T-helper 22 cell (primary cell): ENCODE results near the gene GSTCD.
"Not testable (repeated sequence)": the region's sequence is repeated elsewhere in the genome, so short reads cannot be mapped to it uniquely, and the experiment has no call there.

ENCODE experiments used
- DNase-seq: peaks from one replicate; pipeline ENCODE4 v3.0.0-alpha.2; 2020; ENCODE audit warnings: low read depth

The GSTCD gene, protein sequence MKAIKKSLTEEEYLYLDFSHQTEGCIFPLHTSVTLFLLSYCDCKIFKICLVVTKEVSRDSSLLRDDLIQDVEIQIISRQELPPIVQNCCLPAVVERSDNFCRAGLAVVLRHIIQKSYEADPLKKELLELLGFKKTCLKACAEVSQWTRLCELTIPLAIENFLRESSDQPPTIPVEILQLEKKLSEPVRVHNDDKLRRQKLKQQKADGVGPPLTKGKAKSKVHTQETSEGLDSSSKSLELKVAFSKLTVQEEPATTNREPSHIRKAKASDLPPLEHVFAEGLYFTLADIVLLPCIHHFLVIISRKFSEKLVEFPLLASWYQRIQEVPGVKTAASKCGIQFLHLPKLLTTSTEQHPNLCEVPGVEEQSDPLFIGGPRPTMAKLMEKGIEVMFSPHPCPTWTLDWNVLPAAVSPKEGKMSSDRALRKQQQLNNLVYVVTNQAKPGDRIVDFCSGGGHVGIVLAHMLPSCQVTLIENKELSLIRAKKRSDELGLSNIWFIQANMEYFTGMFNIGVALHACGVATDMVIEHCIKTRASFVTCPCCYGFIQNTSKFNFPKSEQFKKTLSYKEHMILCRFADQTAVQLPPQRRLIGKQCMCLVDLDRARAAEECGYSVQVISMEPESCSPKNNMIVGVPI

DNA sequence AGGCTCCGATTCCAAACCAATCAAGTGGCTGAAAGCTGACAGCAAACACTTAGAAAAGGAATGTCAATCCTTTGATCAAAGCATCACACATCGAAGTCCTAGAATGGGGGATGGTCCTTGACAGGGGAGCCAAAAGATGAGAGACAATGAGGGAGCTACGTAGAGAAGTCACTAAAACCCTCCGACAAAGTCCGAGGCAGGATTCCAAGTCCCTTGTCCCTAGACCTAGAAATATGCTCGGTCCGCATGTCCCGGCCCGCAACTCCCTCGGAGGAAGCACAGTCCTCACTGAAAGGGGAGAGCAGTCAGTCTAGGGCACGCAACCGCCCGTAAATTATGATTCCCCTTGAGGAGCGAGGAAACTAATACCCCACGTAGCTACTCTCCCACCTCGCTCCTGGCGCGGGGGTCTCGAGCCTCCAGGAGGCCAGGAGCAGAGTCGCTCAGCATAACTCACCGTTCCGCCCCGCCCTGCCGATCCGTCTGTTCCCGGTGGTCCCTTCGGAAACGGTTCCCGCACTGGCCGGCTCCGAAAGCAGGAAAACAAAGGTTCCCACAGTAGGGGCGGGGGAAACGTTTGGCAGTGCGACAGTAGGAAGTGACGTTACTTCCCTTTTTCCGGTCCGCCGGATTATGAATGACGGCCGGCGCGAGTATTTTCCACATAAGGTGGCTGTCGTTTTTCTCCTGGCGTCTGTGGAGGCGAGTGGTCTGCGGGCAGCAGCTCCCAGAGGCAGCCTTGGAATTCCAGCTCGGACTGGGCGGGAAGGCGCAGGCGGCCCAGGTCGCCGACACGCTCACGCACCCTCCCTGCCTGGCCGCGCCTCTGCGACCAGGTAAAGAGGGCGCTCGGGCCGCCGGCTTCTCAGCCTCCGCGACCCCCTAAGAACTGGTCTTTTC, at the start of gene GSTCD, which contains the start of gene INTS12:
Gene GSTCD (plus strand): TSS at position 604 of the 900 bp plus-strand sequence. CDS start 8,830 bp downstream, outside the sequence.
Gene INTS12 (minus strand): TSS at position 509 of the 900 bp plus-strand sequence. CDS start 8,684 bp downstream, outside the sequence.
- DNase-seq = peak; percentile 74

DNA sequence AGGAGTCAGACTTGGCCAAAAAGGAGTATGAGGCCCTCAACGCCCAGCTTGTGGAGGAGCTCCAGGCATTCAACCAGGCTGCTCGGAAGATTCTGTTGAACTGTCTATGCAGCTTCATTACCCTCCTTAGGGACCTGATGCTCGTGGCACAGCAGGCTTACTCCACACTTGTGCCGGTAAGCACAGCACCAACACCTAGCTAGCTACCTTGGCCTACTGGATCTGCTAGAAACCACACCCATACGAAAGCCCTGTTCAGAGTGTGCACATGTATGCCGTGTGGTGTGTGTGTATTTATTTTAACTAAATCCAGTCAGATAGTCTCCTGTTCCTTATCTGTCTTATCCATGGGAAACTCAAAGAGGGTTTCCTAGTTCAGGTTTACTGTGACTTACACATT, 49.4 kb upstream of the GSTCD start:
- no peak for DNase-seq

DNA sequence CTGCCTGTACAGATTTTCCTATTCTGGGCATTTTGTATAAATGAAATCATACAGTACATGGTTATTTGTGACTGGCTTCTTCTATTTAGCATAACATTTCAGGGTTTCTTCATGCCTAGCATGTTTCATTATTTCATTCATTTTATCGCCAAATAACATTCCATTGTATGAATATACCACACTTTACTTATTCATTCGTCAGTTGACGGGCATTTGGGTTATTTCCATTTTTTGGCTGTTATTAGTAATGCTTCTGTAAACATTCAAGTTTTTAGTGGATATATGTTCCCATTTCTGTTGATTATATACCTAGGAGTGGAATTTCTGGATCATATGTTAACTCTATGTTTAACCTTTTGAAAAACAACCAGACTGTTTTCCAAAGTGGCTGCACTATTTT, 47.6 kb upstream of the GSTCD start:
- no peak for DNase-seq

DNA sequence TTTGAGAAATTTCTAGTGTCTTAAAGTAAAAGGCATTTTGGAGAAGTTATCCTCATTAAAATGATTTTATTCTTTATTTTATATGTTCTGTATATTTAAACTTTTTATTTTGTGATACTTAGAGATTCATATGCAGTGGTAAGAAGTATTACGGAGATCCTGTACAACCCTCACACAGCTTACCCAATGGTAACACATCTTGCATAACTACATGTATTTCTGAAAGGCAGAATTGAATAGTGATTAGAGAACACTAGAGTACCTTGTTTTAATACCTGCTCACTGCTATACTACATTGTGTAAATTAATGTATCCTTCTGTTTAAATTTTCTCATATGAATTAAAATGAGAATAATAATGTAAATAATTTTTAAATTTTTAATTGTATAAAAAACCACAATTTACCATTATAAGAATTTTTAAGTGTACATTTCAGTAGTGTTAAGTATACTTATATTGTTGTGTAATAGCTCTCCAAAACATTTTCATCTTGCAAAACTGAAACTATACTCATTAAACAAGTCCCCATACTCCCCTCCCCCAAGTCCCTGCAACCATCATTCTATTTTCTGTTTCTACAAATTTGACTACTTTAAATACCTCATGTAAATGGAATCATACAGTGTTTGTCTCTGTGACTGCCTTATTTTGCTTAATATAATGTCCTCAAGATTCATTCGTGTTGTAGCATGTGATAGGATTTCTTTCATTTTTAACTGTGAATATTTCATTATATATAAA, 45.5 kb upstream of the GSTCD start:
- no peak for DNase-seq

DNA sequence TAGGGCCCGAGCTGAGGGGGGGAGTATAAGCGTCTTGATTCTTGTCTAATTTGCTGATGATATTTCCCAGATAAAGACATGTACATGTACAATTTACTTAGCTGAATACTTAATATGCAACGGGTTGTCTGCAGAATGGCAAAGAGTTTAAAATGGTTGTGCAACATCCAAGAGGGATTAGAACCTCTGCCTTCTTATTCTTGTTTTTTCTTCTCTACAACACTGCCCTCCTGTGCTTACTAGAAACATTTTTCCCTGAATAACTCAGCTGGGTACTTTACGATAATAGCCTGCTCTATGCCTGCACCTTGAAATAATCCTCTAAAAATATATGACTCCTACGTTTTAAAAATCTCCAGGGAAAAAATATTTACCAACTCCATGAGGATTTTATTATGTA, 41.9 kb upstream of the GSTCD start:
- no peak for DNase-seq

DNA sequence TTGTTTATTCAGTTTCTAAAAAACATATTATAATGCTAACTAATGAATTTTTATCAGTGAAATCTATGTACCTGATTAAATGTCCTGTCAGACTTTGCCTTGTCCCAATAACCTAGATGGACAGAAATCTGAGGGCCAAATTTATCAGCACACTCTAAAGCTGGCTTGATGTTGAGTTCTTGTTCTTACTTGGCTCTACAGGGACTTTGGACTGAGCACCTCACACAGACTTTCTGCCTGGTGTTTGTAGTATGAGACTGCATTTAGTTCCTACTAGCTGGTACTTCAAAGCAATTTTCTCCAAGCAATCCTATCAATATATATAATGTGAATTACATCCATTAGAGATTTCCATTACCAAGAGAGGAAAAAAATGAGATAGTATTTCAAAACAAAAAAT, 37.9 kb upstream of the GSTCD start:
- no peak for DNase-seq

DNA sequence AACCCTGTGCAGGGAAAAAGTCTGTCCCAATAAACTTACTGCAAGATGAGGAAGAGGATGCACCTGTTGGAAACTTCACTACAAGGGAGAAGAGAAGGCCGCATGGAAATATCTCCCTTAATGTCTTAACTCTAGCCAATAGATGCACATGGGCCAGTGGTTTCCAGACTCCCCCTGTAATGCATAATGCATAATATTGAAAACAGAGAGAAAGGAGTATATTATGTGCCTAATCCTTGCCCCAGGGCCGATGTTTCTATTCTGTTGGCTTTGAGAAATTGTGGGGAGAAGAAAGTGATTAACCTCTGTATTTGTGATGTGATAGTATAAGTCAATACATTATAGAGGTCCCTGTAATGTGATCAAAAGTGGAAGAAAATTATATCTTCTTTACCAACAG, 37.3 kb upstream of the GSTCD start:
- DNase-seq = no peak

DNA sequence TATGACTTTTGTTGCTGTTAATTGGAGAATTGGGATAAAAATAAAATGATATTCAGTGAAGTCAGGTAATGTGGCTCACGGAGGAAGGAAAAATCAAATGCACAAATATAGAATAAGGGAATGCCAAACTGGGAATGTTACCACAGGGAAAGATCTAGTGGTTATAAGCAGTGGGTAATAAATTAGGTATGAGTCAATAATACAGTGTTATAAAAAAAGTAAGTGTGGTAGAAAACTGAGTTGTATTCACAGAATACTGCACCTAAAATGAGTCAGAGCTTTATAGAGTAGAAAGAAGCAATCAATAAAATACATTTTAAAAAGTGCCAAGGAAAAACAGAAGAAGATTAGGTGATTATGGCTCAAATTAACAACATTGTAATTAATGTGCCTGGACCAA, 34.6 kb upstream of the GSTCD start:
- no peak for DNase-seq

DNA sequence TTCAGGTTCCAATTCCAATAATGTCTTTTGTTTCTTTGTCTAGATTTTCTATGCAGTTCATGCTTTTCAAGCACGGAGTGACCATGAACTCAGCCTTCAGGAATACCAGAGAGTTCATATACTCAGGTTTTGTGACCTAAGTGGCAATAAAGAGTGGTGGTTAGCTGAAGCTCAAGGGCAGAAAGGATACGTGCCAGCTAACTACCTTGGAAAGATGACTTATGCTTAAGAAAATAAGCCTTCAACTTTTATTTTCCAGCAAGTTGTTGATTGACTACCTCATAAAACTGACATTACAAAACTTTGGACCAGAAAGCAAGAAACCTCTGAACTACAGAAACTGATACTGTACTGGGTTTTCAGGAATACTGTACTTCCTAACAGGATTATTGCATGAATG, 30.9 kb upstream of the GSTCD start:
- no peak for DNase-seq

DNA sequence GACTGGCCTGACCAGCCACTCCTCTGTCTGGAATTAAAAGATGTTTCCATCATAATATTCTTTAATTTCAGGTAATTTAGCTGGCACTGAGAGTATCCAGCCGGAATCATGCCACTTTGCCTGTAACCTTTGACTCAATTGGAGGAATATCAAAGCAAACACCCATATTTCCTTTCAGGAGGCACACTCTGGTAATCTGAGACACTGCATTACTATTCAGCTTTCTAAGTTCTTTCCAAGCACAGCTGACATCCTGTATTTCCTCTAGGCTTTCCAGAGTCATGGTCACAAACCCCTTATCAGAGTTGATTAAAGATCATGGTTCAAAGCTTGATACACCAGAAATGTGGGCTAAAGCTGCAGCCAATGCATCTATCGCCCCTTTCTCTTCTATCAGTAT, 29.4 kb upstream of the GSTCD start:
- DNase-seq = no peak

DNA sequence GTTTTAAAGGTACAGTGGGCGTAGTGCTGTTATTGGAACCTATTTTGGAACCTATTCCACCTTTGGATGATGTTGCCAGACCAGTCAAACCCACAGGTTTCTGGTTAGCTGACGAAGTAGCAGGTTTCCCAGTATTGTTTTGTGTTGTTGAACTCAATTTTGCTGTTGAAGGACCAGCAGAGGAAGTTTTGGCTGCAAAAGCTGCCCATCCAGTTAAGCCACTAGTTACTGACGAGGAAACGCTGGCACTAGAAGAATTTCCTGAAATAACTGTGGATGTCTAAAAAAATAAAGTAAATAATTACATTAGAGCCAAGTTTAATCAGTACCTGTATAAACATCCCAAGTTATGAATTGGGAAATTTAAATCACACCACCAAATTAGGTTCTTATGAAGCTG, 25.5 kb upstream of the GSTCD start:
- no peak for DNase-seq

DNA sequence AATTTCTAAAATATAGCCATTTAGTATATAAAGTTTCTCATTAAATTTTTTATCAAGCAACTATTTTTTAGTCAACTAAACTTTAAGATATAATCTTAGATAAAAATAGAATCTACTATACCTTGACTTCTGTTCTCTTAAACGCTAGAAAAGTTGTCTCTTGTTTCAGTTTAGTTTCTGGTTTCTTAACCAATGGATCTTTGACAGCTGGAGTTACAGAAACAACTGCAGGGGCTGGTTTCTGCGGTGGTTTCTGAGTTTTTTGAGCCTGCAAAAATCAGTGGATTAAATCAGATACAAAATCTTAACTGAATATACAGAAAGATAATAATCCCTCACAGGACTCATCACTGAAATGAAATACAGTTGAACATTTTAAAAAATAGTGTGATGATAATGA, 22.0 kb upstream of the GSTCD start:
- DNase-seq = no peak

DNA sequence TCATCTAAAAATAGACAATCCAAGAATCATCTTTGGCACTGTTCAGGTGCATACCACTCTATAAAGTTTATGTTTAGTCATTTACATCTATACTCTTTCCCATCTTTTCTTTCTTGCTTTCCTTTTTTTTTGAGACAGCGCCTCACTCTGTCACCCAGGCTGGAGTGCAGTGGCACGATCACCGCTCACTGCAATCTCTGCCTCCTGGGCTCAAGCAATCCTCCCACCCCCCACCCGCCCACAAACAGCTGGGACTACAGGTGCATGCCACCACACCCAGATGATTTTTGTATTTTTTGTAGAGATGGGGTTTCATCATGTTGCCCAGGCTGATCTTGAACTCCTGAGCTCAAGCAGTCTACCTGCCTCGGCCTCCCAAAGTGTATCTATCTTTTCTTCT, 13.8 kb upstream of the GSTCD start:
- not testable (repeated sequence) for DNase-seq

DNA sequence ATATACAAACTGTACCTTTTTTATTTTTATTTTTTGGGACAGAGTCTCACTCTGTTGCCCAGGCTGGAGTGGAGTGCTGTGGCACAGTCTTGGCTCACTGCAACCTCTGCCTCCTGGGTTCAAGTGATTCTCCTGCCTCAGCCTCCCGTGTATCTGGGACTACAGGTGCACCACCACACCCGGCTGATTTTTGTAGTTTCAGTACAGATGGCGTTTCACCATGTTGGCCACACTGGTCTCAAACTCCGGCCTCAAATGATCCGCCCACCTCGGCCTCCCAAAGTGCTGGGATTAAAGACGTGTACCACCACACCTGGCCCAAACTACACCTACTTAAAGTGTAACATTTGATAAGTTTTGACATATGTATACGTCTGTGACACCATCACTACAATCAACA, 12.8 kb upstream of the GSTCD start:
- not testable (repeated sequence) for DNase-seq

DNA sequence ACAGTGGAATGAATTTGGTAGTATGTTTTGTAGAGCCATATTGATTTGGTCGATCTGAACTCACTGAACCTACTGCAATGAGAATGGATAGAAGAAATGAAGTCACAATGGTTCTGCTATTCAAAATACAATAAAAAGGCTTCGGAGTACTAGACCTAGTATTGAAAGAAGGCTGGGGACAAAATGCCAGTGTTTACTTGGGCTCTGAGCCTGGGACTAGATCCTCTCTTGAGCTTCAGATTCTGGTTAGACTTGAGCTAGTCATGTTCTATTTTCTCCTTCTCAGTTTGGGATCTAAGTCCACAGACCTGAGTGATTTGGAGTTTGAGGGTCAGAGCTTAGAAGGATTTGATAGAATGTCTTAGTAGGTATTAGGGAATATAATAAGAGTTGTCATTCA, 10.0 kb upstream of the GSTCD start:
- DNase-seq = no peak

DNA sequence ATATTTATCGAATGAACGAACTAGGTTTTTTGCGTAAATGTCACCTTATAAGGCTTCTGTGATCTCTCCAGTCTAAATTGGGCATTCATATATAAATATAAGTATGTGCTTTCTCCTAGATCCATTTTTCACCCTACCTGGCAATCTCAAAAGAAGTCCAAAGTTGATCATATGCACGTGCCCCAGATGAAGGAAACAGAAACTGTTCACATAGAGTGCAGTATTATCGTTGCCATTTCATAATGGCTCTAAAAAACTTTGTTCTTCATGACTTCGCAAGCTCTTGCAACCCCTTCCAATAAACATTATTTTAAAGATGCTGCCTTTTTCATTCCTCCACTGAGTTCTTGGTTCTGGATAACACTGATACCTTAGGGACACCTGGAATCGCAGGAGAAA, 803 bp upstream of the GSTCD start:
- DNase-seq = no peak

DNA sequence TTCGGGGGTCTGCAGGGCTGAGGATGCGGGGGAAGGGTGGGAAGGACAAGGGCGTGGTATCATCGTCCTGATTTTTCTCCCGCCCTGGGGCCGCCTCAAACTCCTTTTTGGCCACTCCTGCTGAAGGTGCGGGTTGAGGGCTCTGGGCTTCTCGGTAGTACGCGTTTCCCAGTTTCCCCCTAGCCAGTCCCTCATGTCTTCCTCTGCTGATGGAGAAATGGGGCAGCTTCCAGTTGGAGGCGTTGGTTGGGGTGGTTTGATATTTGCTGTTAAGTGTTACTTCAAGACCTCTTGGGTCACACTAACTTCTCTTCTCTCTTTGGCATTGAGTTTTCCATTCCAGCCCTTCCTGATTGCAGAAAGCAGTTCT, 482 bp downstream of the GSTCD start:
- DNase-seq = no peak

DNA sequence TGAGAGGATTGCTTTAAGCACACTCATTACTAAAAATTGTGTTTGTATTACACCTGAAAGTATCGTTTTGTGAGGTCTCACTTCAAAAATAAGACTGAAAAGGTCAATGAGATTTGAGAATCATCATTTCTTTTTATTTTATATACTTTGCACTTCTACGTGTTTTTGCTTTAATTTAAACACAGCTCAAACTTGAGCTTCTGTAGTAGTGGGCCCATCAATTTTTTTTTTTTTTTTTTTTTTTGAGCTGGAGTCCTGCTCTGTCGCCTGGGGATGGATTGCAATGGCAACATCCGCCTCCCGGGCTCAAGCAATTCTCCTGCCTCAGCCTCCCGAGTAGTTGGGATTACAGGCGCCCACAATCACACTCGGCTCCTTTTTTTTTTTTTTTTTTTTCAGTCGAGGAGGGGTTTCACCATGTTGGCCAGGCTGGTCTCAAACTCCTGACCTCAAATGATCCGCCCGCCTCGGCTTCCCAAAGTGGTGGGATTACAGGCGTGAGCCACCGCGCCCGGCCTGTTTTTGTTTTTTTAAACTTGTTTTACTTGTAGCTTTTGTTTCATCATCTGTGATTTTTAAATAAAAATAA, 1.5 kb downstream of the GSTCD start:
- no peak for DNase-seq

DNA sequence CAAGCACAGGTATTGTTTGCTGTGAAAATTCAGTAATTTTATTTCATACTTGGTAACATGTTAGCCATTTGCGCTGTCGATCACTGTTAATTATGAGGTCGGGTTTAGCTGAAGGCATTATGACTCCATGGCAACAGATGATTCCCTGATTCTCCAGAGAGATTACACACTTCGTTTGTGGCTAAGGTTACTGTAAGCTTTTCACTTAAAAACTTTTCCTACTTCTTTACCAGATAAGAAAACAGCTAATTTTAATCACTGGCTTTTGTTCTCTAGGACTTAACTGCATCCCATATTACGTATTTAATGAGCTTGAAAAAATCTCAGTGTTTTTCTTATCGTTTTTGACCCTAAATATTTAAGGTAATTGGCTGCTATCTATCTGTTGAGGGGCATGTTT, 2.1 kb downstream of the GSTCD start:
- no peak for DNase-seq

DNA sequence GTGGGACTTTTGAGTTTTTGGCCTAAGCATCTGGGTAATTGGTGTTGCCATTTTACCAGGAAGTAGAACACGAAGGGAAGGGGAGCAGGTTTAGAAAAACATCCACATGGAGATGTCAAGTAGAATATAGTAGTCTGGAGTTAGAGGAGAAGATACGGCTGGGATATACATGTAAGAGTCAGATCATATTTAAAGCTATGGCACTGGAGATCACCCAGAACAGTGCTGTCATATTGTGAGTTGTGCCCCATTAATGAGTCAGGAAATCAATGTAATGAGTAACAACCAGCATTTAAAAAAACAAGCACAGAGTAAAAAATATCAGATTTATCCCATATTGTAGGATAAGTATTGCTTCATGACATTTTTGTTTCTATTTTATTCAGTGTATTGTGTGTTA, 4.2 kb downstream of the GSTCD start:
- DNase-seq = no peak

DNA sequence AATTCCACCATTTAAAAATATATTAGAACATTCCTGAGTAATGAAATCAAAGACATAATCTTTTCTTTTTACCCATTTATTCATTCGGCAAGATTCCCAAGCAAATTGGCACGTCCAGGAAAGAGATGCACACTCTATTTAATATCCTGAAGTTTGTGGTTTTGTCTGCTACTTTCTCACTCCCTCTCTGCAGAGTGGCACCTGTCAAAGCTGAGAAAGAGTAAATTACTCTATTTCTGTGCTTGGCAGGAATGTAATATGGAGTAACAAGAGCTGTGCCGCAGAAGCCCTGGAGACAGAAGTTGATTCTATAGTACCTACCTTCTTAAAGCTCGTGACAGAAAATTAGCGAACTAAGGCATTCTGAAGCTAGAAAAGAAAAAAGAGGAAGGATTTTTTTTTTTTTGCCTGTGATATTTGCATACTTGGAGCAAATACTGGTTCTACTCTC, 5.5 kb downstream of the GSTCD start:
- no peak for DNase-seq

DNA sequence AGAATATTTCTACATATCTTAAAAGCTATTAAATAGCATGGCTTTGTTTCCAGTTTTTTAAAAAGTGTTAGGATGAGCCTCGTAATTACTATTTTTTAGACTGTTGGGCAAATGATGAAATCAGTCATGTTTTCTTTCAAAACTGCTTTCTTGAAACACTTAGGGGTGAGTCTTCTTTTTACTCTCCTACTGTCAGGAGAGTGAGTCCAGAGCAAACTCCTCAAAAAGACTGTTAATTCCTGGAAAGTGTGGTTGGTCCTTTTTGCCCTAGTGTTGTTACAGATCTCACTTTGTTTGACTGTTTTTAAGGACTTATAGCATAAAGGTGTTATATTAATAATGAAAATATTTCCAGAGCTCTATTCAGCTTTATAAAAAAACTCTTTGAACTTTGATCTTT, 6.3 kb downstream of the GSTCD start:
- no peak for DNase-seq
